GM12872 (cell line): ENCODE measurements around the gene TOP3A.

ENCODE experiments used
- CTCF ChIP-seq: IDR thresholded peaks from 3 replicates; pipeline ENCODE4 v1.5.1; 2011; ENCODE audit warnings: low read depth, mild to moderate bottlenecking, low read length, moderate library complexity; ENCODE audit not compliant: insufficient read depth

The TOP3A gene

GRCh38 chr17:18237461-18237860, 77.3 kb downstream of the TOP3A start:
- no peak for TF ChIP-seq CTCF

DNA sequence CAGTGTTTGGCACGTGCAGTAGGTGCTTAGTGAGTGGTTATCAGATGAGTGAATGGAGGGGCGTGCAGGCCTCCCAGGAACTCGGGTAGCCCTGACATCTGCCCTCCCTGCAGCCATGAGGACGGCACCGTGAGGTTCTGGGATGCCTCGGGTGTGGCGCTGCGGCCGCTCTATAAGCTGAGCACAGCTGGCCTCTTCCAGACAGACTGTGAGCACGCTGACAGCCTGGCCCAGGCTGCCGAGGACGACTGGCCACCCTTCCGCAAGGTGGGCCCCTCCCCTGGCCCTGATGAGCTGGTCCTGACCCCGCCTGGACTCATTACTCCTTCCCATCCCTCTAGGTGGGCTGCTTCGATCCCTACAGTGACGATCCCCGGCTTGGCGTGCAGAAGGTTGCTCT, 78.3 kb downstream of the TOP3A start:
- TF ChIP-seq CTCF = no peak

DNA sequence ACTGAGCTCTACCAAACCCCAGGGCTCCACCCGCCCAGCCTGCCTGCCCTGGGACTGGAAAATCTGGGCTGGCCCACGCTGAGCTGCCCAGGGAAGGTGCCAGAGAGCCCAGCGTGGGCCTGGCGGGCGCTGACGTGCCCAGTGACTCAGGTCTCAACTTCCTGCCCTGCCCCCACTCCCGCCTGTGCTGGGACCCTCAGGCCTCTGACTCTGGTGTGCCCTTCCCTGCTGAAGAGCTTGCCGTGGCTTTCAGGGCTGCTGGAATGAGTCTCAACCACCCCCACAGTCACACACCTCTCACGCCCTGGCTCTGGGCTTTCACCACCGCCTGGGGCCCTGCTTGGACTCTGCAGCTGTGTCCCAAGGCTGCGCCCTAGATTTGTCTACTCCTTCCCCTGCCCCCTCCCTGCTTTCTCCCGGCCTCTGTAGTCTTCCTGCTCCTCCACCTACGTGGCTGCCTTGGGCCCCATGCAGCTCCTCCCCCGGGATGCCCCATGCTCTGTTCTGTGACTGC, 79.0 kb downstream of the TOP3A start:
- TF ChIP-seq CTCF = no peak

DNA sequence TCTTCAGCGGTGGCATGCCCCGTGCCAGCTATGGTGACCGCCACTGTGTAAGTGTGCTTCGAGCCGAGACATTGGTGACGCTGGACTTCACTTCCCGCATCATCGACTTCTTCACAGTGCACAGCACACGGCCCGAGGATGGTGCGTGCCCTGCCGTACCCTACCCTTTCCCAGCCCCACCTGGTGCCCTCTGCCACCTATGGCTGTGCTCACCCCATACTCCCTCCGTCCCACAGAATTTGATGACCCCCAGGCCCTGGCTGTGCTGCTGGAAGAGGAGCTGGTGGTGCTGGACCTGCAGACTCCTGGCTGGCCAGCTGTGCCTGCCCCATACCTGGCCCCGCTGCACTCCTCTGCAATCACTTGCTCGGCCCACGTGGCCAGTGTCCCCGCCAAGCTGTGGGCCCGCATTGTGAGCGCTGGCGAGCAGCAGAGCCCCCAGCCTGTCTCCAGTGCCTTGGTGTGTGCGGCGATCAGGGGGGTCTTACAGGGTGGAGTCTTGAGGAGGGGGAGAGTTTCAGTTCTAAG, 79.9 kb downstream of the TOP3A start:
- TF ChIP-seq CTCF = no peak

- no peak for TF ChIP-seq CTCF
Measured at GRCh38 chr17:18233803-18234518, 80.8 kb downstream of the TOP3A start.

GRCh38 chr17:18231164-18231563, 83.6 kb downstream of the TOP3A start:
- no peak for TF ChIP-seq CTCF

GRCh38 chr17:18230288-18231141, 84.3 kb downstream of the TOP3A start:
- TF ChIP-seq CTCF = no peak
